Muscle of arm (tissue), 12 donors: ENCODE results near the gene AHSP. TPM values are rescaled to one million over a fixed set of nuclear protein-coding genes. Genes with fewer than 3 reads are reported as not detected.
"Not testable (repeated sequence)": the region's sequence is repeated elsewhere in the genome, so short reads cannot be mapped to it uniquely, and the experiment has no call there.

Source experiments
- DNase-seq: peaks from one replicate; pipeline ENCODE4 v3.0.0-alpha.2; 2013
- polyA plus RNA-seq, 12 donors: library from polyadenylated mRNA; unstranded; fragments of 120-200 nt; gene quantifications; one replicate each; pipeline ENCODE4 v1.2.1, GENCODE V29; 2013; ENCODE audit not compliant: insufficient read length in 12 of 12

AHSP gene
- polyA plus RNA-seq, 12 donors: 5.6 to 58.5 (median 12.1) TPM; not detected in 1

DNA sequence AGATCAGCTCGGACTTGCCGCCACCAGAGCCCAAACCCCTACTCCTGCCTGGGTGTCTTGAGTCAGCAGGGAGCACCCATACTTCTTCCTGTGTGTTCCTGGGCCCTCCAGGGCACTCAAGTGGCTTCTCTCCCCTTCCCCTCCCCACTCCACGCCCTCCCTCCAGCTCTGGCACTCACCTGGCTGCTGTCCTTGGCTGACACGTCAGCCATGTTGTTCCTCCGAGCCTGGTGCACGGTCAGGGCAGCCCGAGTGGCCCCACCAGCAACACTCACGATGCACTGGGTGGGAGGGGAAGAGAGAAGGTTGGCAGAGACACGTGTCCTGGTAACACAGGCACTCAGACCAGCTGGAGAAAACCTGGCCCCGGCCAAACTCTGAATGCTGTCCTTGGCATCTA is 31.0 kb upstream of the AHSP start:
- no peak for DNase-seq

- DNase-seq: no peak
These were observed 29.2 kb upstream of the AHSP start for GRCh38 chr16:31498493-31498892.

DNA sequence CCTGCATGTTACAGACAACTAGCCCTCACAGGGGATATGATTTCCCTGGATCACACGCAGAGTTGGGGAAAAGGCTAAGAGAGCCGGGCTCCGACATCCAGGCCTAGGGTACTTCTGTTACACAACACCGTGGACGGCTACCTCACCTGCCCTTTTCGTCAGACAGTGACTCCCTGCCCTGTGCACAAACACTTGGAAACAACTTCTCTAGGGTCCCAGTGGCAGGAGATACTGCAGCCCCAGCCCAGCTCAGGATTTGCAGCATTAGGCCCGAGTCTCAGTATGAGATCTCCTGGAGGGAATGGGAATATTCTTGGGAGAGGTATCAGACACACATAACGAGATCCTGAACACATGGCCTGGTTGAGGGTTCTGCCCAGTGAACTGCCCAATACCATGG is 27.8 kb upstream of the AHSP start:
- no peak for DNase-seq

GRCh38 chr16:31501226-31501965 is 26.3 kb upstream of the AHSP start:
- DNase-seq: no peak

- no peak for DNase-seq
These were observed 25.7 kb upstream of the AHSP start for GRCh38 chr16:31501966-31502348.

DNA sequence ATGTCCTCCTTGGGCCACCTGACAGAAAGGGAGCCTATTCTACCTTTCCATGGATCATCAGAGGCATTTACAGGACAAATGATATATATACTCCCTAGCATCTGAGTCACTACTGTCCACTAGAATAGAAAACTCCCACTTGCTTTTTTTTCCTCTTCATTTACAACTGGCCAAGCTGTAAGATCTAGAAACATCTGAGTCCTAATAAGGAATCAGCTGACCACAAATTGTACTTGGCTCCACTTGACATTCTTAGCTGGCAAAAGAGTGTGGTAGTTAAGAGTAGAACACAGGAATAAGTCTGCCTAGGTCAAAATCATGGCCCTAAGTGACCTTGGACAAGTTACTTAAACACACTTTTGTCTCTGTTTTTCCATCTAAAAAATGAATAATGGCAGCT is 24.7 kb upstream of the AHSP start:
- DNase-seq: no peak

GRCh38 chr16:31503555-31503954 is 24.1 kb upstream of the AHSP start:
- not testable (repeated sequence) for DNase-seq

GRCh38 chr16:31504159-31504558 is 23.5 kb upstream of the AHSP start:
- no peak for DNase-seq

DNA sequence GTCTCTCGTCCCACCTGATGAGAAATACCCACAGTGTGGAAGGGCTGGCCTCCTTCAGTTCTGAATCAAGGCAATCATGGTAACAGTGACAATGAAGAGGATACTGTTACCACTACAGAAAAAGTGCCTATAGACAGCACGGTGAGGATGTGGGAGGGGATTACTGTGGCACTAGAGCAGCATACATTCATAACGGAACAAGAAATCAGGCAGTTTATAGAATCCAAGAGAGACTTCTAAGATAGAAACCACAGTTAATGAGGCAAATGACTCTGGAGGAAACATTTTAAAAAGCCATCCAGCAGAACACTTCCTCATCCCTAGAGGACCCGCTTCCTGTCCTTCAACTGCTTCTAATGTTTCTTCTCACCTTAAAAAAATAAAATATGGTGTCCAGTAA is 22.2 kb upstream of the AHSP start:
- DNase-seq: no peak

DNA sequence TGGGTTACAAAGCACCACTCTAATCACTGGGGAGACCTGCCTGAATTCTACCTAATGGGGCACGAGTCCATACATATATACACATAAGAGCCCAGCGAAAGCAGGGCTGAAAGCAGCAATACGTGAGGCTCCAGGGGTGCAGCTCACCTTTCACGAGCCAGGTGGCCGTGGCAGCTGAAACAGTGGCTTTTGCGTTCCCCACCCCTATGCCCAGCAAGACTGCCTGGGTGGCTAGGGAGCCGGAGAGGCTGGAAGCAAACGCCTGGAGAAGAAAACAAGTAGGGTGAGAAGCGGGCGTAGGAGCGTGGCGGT is 20.1 kb upstream of the AHSP start:
- DNase-seq: no peak

- DNase-seq: peak; percentile 93
These were observed 19.6 kb upstream of the AHSP start, which contains the start of gene RUSF1 for GRCh38 chr16:31507929-31508705. TSS of gene RUSF1 (minus strand) at chr16:31508391. CDS start at chr16:31508373, 18 bp downstream.

DNA sequence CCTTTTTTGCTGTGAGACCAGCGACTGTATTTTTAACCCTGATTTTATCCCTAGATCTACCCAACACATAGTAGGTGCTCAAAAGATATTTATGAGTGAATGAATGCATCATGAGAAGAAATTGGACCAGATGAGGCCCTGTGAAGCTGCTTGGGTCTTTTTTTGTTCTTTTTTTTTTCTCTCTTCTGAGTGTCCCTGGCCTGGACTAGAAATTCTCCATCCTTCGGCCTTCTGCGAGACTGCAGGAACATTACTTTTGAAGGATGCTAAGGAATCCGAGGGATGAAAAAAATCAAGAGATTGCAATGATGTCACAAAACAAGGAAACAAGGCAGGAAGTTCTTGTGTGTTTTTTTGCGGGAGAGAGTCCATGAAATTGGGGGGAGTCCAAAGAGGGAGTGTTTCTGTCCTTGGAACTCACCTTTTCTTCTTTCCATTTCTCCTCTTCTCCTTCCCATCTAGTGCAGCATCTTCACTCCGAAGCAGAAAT is 18.9 kb upstream of the AHSP start:
- peak; percentile 69 for DNase-seq

- no peak for DNase-seq
These were observed 14.6 kb upstream of the AHSP start for GRCh38 chr16:31513126-31513525.

GRCh38 chr16:31513884-31514283 is 13.8 kb upstream of the AHSP start:
- DNase-seq: no peak

- DNase-seq: no peak
These were observed 9.8 kb upstream of the AHSP start for GRCh38 chr16:31517800-31518402.

DNA sequence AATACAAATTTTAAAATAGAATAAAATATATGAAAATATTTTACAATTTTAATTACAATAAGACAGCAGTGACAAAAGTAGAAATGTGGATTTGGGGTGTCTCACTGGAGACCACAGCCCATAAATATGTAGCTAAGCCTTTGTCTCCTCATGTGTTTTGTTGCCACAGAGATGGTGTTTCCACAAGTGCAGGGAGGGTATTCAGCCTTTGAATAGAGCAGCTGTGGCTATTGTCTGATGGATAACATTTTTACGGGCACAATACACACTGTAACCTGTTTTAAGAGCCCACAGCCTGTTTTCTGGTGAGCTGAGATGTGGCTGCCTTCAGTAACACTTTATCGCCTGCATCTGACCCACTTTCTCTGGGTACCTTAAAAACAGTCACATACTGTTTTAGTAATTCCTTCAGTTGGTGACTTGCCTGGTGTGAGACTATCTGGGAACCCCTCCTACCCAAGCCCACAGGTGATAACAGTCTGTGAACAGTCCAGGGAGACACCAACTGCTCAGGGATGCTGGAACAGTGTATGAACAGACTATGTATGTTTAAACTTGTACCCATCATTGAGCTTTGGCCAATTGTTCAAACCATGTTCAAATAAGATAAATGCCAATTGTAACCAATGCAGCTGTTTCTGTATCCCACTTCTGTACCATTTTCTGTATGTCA is 7.8 kb upstream of the AHSP start:
- DNase-seq: no peak

- no peak for DNase-seq
These were observed 6.3 kb upstream of the AHSP start for GRCh38 chr16:31521368-31521767.

- DNase-seq: no peak
These were observed 5.6 kb upstream of the AHSP start for GRCh38 chr16:31522071-31522470.

- not testable (repeated sequence) for DNase-seq
These were observed 3.9 kb upstream of the AHSP start for GRCh38 chr16:31523768-31524167.

DNA sequence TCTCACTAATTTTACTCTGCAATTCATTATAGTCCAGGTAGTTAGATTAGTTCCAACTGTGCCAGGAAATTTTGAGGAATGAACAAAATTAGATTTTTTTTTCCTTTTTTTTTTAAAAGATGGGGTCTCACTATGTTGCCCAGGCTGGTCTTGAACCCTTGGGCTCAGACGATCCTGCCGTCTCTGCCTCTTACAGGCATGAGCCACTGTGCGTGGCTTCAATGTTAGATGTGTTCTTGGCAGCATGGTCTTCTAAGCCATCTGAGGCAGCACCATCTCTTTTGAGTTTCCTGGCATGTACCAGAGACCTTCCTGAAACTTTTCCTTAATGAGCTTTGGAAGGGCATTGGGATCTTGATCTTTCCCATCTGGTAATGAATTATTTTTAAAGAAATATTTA is 2.6 kb upstream of the AHSP start:
- DNase-seq: no peak

- peak; percentile 24 for DNase-seq
These were observed 915 bp downstream of the AHSP start for GRCh38 chr16:31528523-31529107.
